ENCODE data around the gene ZNF821. TPM values are rescaled to one million over a fixed set of nuclear protein-coding genes. Genes with fewer than 3 reads are reported as not detected.
"Not testable (repeated sequence)": the region's sequence is repeated elsewhere in the genome, so short reads cannot be mapped to it uniquely, and the experiment has no call there.

ZNF821 gene
- total RNA-seq, 2 experiments from 2014 or later = 5.7 to 8.0 TPM

DNA sequence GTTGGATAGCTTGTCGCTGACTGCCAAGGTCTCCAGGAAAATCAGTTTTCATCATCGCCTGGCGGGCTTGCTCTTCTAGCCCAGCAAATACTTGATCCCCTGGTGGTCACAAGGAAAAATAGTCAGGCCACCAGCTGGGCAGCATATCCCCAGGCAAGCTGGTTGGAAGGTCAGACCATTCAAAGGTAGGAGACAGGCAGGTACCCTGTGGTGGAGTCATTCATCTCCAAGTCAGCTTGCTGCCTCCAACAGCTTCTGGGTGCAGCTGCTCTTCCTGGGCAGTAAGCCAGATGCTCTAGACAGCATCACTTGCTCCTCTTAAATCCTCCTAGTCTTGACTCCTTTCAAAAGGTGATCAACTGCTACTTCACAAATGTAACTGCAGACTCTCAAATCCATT, 16.0 kb downstream of the ZNF821 start:
- POLR2A ChIA-PET = no interaction called here
- no peaks in the 10 kb centered on the region for H3K27me3 Mint-ChIP-seq
- no peak overlapping the region for H3K4me3 Mint-ChIP-seq
- no peaks in the 10 kb centered on the region for H3K9me3 Mint-ChIP-seq
- ATAC-seq (ENCODE audit: low read depth) (no peak), DNase-seq (no peak)
- H3K27ac Mint-ChIP-seq = no peak overlapping the region
- H3K4me1 Mint-ChIP-seq = peaks cover 9% of the 10 kb centered on the region
- H3K36me3 Mint-ChIP-seq = peaks cover 3% of the 10 kb centered on the region

DNA sequence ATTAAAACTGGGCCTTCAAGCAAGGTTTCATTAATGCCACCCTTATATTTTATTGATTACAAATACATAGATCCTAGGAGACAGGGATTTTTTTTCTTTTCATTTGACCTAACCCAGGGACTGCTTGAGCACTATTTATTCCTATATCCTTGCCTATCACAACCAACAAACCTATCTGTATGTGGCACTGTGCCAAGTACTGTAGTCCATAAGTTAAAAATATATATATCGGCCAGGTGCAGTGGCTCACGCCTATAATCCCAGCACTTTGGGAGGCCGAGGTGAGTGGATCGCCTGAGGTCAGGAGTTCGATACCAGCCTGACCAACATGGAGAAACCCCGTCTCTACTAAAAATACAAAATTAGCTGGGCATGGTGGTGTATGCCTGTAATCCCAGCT, 16.8 kb downstream of the ZNF821 start:
- H3K27ac Mint-ChIP-seq; H3K36me3 Mint-ChIP-seq; DNase-seq; H3K4me3 Mint-ChIP-seq; H3K4me1 Mint-ChIP-seq; POLR2A ChIA-PET; H3K27me3 Mint-ChIP-seq; ATAC-seq (ENCODE audit: low read depth); H3K9me3 Mint-ChIP-seq: not testable (repeated sequence)

DNA sequence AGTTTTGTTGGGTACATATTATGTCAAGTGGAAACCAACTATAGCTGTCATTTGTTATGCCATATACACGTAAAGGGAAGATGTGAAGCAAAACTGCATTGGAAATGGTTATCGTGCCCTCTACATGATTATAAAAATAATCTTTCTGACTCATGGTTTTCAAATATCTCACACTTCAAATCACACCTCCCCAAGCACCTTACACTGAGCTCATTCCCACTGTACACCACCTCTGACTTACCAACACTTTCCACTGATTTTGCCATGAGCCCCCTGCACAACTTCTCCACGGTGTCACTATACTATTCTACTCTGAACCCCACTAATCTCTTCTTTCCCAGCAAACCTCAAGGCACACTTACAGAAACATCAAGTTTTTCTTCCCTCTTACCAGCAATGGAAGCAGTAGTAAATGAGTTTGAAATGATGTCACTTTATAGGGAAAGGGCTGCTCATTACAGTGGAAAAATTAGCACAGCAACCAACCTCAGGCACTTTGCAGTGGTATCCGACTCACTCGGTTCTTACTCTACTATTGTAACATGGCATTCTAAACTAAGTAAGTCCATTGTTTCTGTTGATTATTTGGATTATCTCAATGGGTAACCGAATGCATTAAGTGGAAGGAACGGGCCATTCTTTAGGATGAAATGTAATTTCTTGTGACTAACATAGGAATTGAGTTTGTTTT, 18.7 kb downstream of the ZNF821 start:
- H3K9me3 Mint-ChIP-seq = no peaks in the 10 kb centered on the region
- POLR2A ChIA-PET = no interaction called here
- H3K27ac Mint-ChIP-seq = no peak overlapping the region
- ATAC-seq (ENCODE audit: low read depth) (no peak), DNase-seq (no peak)
- no peaks in the 10 kb centered on the region for H3K27me3 Mint-ChIP-seq
- peaks cover 4% of the 10 kb centered on the region for H3K36me3 Mint-ChIP-seq
- no peak overlapping the region for H3K4me3 Mint-ChIP-seq
- H3K4me1 Mint-ChIP-seq = peaks cover 5% of the 10 kb centered on the region

DNA sequence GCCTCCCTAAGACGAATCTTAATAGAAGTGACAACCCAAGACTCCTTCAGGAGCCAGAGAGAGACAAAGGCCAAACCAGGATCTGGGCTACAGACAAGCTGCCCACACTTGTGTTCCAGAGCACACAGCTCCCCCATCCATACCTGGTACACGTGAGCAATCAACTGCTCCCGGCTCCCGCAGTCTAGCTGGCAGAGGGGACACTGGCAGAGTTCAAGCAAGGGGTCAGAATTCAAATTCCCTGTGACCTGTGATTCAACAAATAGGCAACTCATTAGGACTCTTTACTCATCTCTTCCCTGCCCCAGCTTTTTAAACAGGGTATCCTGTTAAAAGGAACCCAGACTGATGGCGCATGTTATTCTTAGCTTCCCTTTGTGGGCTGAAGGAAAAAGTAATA, 20.0 kb downstream of the ZNF821 start:
- H3K27ac Mint-ChIP-seq = no peak overlapping the region

GRCh38 chr16:71859762-71860521, 24.0 kb downstream of the ZNF821 start:
- Mint-ChIP-seq H3K9me3 (no peaks in the 10 kb centered on the region), H3K4me3 (no peak overlapping the region), H3K27ac (no peak overlapping the region), H3K4me1 (peaks cover 13% of the 10 kb centered on the region), H3K36me3 (peaks cover 4% of the 10 kb centered on the region), H3K27me3 (no peaks in the 10 kb centered on the region)
- no peak for ATAC-seq (ENCODE audit: low read depth)
- DNase-seq = no peak
- POLR2A ChIA-PET = no interaction called here

More for the DNA sequence above, 20.0 kb downstream of the ZNF821 start:
- no peak for DNase-seq
- H3K36me3 Mint-ChIP-seq = peaks cover 4% of the 10 kb centered on the region
- H3K4me3 Mint-ChIP-seq = no peak overlapping the region
- no peaks in the 10 kb centered on the region for H3K9me3 Mint-ChIP-seq
- no peak for ATAC-seq (ENCODE audit: low read depth)
- POLR2A ChIA-PET = interaction anchor here (1.3 kb wide), 1 partner anchor 59 kb away, joined by 4 read pairs; no protein-coding TSS in a partner anchor
- H3K27me3 Mint-ChIP-seq = no peaks in the 10 kb centered on the region
- H3K4me1 Mint-ChIP-seq = peaks cover 5% of the 10 kb centered on the region

DNA sequence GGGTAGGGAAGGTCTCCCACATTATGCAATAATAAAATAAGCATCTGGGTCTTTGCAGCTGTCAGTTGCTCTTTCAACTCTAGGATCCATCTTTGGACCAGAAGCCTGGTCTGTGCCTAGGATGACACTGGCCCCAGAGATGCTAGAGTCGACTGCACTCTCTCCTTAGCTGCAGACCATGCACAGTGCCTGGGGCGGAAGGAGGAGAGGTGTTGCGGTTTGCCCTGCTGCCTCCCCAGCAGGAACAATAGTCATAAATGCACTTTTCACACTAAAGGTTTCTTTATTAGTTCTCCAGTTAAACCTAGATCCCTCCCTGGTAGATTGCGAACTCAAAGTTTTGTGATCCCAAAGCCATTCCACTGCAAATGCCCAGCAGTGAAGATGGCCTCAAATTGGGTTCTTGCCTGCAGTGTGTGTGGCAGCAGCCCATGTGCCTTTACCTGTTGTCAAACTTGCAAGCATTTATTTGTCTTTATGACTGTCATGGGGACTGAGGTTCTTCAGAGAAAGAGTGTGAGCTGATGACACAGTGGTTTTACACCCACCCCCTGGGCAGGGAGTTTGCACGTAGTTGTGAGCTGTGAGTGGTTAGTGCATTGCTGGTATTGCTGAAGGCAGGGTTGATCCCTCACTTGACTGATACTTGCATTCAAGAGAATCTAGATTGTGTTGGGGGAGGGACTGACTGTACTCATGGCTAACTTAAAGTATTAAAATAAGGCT, 27.9 kb downstream of the ZNF821 start:
- Mint-ChIP-seq H3K4me1 (peaks cover 27% of the 10 kb centered on the region), H3K9me3 (no peaks in the 10 kb centered on the region), H3K27ac (no peak overlapping the region)

DNA sequence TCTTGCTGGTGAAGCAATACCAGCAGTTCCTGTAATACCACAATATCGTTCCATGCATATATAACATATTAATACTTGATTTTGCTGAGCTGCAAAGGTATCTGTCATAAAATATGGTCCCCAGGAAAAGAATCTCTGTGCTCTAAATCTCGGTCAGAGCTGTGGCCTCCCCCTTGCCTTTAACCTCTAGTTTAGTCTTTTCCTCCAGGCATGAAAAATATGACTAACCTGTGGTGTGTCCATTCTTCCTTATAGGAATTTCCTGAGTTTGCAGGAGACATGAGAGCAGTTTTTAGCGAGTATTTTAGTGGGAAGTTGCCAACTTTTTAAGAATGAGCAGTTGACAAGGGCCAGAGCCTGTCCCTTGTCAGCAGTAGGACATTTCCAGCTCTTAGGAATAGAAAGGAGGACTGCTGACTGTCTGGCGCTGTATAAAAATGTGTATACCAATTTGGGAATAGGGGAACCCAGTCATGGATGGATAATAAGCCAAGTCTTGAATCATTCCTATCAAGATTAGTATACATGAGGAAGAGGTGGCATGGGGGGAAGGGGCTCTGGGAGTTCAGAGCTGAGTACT, 29.5 kb downstream of the ZNF821 start:
- no peaks in the 10 kb centered on the region for H3K27me3 Mint-ChIP-seq
- H3K27ac Mint-ChIP-seq = no peak overlapping the region
- H3K36me3 Mint-ChIP-seq = peaks cover 12% of the 10 kb centered on the region
- no peak for DNase-seq
- no peaks in the 10 kb centered on the region for H3K9me3 Mint-ChIP-seq
- ATAC-seq (ENCODE audit: low read depth) = no peak
- POLR2A ChIA-PET = no interaction called here
- no peak overlapping the region for H3K4me3 Mint-ChIP-seq
- H3K4me1 Mint-ChIP-seq = peaks cover 29% of the 10 kb centered on the region

More for the DNA sequence above, 27.9 kb downstream of the ZNF821 start:
- no peak overlapping the region for H3K4me3 Mint-ChIP-seq
- no peaks in the 10 kb centered on the region for H3K27me3 Mint-ChIP-seq
- POLR2A ChIA-PET = no interaction called here
- H3K36me3 Mint-ChIP-seq = peaks cover 6% of the 10 kb centered on the region
- no peak for DNase-seq
- no peak for ATAC-seq (ENCODE audit: low read depth)

DNA sequence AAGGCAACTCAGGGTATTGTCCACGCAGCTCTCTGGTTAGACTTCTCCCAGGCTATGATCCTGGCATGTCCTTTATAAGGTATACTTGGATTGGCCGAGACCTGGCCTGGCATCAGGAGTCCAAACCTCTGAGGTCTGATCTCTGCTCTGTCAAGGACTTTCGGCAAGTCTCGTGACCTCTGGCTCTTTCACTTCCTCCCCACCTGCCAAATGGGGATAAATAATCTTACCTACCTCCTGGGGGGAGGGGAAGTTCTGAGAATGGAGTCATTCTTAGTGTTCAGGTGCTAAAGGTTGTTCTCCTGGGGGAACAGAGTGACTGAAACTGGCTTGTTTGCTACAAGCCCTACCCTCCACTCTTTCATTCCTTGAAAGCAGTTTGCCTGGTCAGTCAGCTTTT, 30.6 kb downstream of the ZNF821 start:
- POLR2A ChIA-PET = interaction anchor here (3.8 kb wide), 1 partner anchor 30 kb away, joined by 12 read pairs; the partner anchor contains the start of gene ZNF821
- H3K4me3 Mint-ChIP-seq = no peak overlapping the region
- H3K27me3 Mint-ChIP-seq = no peaks in the 10 kb centered on the region

GRCh38 chr16:71852561-71852960, 31.4 kb downstream of the ZNF821 start:
- H3K27me3 Mint-ChIP-seq = no peaks in the 10 kb centered on the region
- DNase-seq = no peak
- H3K36me3 Mint-ChIP-seq = peaks cover 23% of the 10 kb centered on the region
- no peaks in the 10 kb centered on the region for H3K9me3 Mint-ChIP-seq
- H3K4me3 Mint-ChIP-seq = no peak overlapping the region
- H3K4me1 Mint-ChIP-seq = peaks cover 36% of the 10 kb centered on the region
- POLR2A ChIA-PET = interaction anchor here (1.7 to 3.8 kb wide), 2 partner anchors 30 to 44 kb away, joined by 6 to 12 read pairs; partner anchors contain the start of genes AP1G1 and ZNF821
- no peak for ATAC-seq (ENCODE audit: low read depth)
- no peak overlapping the region for H3K27ac Mint-ChIP-seq

More for the DNA sequence above, 30.6 kb downstream of the ZNF821 start:
- DNase-seq (no peak), ATAC-seq (ENCODE audit: low read depth) (no peak)
- Mint-ChIP-seq H3K36me3 (peaks cover 17% of the 10 kb centered on the region), H3K27ac (no peak overlapping the region), H3K4me1 (peaks cover 29% of the 10 kb centered on the region), H3K9me3 (no peaks in the 10 kb centered on the region)

DNA sequence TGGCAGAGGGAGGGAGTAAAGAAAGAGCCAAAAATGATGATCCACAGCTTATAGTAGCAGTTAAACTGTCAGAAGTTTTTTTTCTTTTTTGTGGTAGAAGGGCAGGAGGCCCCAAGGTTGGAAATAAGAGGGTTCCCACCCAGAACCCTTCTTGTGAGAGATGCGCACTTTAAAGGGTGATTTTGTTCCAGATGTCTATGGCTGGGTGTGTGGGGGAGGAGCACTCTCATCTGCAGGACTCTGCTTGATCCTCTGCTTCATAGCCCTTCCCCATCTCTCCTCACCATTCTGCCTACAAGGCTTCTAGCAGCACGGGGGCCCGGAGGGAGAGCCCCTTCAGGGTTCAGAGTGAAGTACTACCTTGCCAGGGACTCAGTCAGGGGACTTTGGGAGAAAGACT, 31.8 kb downstream of the ZNF821 start:
- Mint-ChIP-seq H3K9me3 (no peaks in the 10 kb centered on the region), H3K4me1 (peaks cover 40% of the 10 kb centered on the region), H3K27ac (no peak overlapping the region), H3K36me3 (peaks cover 24% of the 10 kb centered on the region), H3K4me3 (no peak overlapping the region), H3K27me3 (no peaks in the 10 kb centered on the region)
- ATAC-seq (ENCODE audit: low read depth) (no peak), DNase-seq (no peak)
- POLR2A ChIA-PET = interaction anchor here (1.7 to 3.8 kb wide), 2 partner anchors 31 to 44 kb away, joined by 6 to 12 read pairs; partner anchors contain the start of genes AP1G1 and ZNF821

GRCh38 chr16:71851746-71852145, 32.2 kb downstream of the ZNF821 start:
- peaks cover 24% of the 10 kb centered on the region for H3K36me3 Mint-ChIP-seq
- POLR2A ChIA-PET = interaction anchor here (1.7 to 3.8 kb wide), 2 partner anchors 31 to 43 kb away, joined by 6 to 12 read pairs; partner anchors contain the start of genes AP1G1 and ZNF821
- no peak for DNase-seq
- H3K27me3 Mint-ChIP-seq = no peaks in the 10 kb centered on the region
- H3K9me3 Mint-ChIP-seq = no peaks in the 10 kb centered on the region
- H3K4me3 Mint-ChIP-seq = no peak overlapping the region
- H3K27ac Mint-ChIP-seq = no peak overlapping the region
- H3K4me1 Mint-ChIP-seq = peaks cover 44% of the 10 kb centered on the region
- ATAC-seq (ENCODE audit: low read depth) = no peak

GRCh38 chr16:71848622-71849021, 35.4 kb downstream of the ZNF821 start:
- DNase-seq (no peak), ATAC-seq (ENCODE audit: low read depth) (no peak)
- POLR2A ChIA-PET = interaction anchor here (0.6 to 0.7 kb wide), 2 partner anchors 42 to 59 kb away, joined by 5 to 7 read pairs; no protein-coding TSS in a partner anchor
- no peaks in the 10 kb centered on the region for H3K9me3 Mint-ChIP-seq
- H3K4me3 Mint-ChIP-seq = no peak overlapping the region
- H3K4me1 Mint-ChIP-seq = peaks cover 32% of the 10 kb centered on the region
- no peak overlapping the region for H3K27ac Mint-ChIP-seq
- no peaks in the 10 kb centered on the region for H3K27me3 Mint-ChIP-seq
- peaks cover 22% of the 10 kb centered on the region for H3K36me3 Mint-ChIP-seq

- H3K27ac Mint-ChIP-seq = peak overlapping the region; percentile 96
- no peaks in the 10 kb centered on the region for H3K9me3 Mint-ChIP-seq
- peak overlapping the region; percentile 94 for H3K4me3 Mint-ChIP-seq
- DNase-seq = no peak
- peaks cover 28% of the 10 kb centered on the region for H3K4me1 Mint-ChIP-seq
- ATAC-seq (ENCODE audit: low read depth) = no peak
- H3K36me3 Mint-ChIP-seq = peaks cover 22% of the 10 kb centered on the region
- POLR2A ChIA-PET = interaction anchor here (1.1 to 3.0 kb wide), 4 partner anchors 26 to 38 kb away, joined by 3 to 16 read pairs (median 13); partner anchors contain the start of genes AP1G1 and ZNF821
- H3K27me3 Mint-ChIP-seq = no peaks in the 10 kb centered on the region
Observed at GRCh38 chr16:71847096-71847495, 36.9 kb downstream of the ZNF821 start.
